ENCODE results near the gene FAM184B.

GRCh38 chr4:17616283-17616682, 165.1 kb downstream of the FAM184B start:
- no peak for TF ChIP-seq CTCF (tag by site-specific recombination; IDR thresholded peaks at IDR 0.05)
- no peak for TF ChIP-seq GLIS1 (tag by site-specific recombination; IDR thresholded peaks at IDR 0.05)
- TF ChIP-seq ZNF324 (tag by site-specific recombination; IDR thresholded peaks at IDR 0.05), result no peak
- no peak for TF ChIP-seq ZBTB49 (tag by site-specific recombination; IDR thresholded peaks at IDR 0.05; ENCODE audit: low read depth)
- no peak for TF ChIP-seq ZBTB7A (tag by site-specific recombination; IDR thresholded peaks at IDR 0.05; ENCODE audit: low read depth)
- no peak for TF ChIP-seq PBX3 (CRISPR knock-in tag; IDR thresholded peaks at IDR 0.05)
- TF ChIP-seq ELK4 (IDR thresholded peaks at IDR 0.05; ENCODE audit: borderline replicate concordance, low read depth, low read length), result no peak
